Progenitor cell of endocrine pancreas (in vitro differentiated cells): ENCODE data around the gene FXR2. TPM values are rescaled to one million over a fixed set of nuclear protein-coding genes. Genes with fewer than 3 reads are reported as not detected.
A peak's percentile ranks its signal among the peaks of the same experiment; 100 is the strongest.
"Not testable (repeated sequence)": the region's sequence is repeated elsewhere in the genome, so short reads cannot be mapped to it uniquely, and the experiment has no call there.

Source experiments
- DNase-seq: peaks from one replicate; pipeline ENCODE4 v3.0.0; 2021; ENCODE audit warnings: low spot score; ENCODE audit not compliant: unreplicated experiment
- H3K27ac Mint-ChIP-seq: 2 replicates; pipeline ENCODE4 v1.8.0; 2021; ENCODE audit warnings: mild to moderate bottlenecking, moderate library complexity, mixed read lengths
- H3K27me3 Mint-ChIP-seq: 2 replicates; pipeline ENCODE4 v1.8.0; 2021; ENCODE audit warnings: mixed read lengths
- H3K36me3 Mint-ChIP-seq: 2 replicates; pipeline ENCODE4 v1.8.0; 2022; ENCODE audit warnings: mixed read lengths; ENCODE audit not compliant: insufficient read depth
- H3K4me1 Mint-ChIP-seq: 2 replicates; pipeline ENCODE4 v1.8.0; 2021; ENCODE audit warnings: low read depth, mixed read lengths
- H3K4me3 Mint-ChIP-seq: 2 replicates; pipeline ENCODE4 v1.8.0; 2021; ENCODE audit warnings: low read depth, mild to moderate bottlenecking, moderate library complexity, mixed read lengths
- H3K9me3 Mint-ChIP-seq: 2 replicates; pipeline ENCODE4 v1.8.0; 2021; ENCODE audit warnings: low read depth, mixed read lengths
- total RNA-seq: library from RNA; stranded (reverse); gene quantifications from 2 replicates; pipeline ENCODE4 v1.2.1, GENCODE V29; 2021
- TF ChIP-seq, protein P1 (sequence below): fragments of 200-600 bp; sonication (generic); IDR thresholded peaks from one replicate; pipeline ENCODE4 v1.5.0; 2021; ENCODE audit warnings: antibody characterized with exemption, mild to moderate bottlenecking; ENCODE audit not compliant: unreplicated experiment

The FXR2 gene
- total RNA-seq, 1 donor from 2014 or later = 53.6 TPM

DNA sequence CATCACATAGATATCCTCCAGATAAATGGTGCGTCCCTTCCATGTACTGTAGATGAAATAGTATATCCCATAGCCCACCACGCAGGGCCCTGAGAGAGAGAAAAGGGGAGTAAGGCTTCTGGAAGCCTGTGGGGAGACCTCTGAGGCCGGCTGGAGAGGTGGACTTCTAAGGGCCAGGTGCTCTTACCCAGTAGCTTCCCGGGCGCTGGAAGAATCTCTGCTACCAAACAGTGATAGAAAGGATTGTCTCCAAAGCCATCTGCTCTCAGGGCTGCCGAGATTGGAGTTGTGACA is 12.2 kb upstream of the FXR2 start:
- no peaks in the 10 kb centered on the region for H3K9me3 Mint-ChIP-seq
- peak overlapping the region; percentile 99 for H3K27ac Mint-ChIP-seq
- peaks cover 18% of the 10 kb centered on the region for H3K4me1 Mint-ChIP-seq
- no peaks in the 10 kb centered on the region for H3K27me3 Mint-ChIP-seq
- H3K36me3 Mint-ChIP-seq = peaks cover 5% of the 10 kb centered on the region
- TF ChIP-seq, protein P1, sequence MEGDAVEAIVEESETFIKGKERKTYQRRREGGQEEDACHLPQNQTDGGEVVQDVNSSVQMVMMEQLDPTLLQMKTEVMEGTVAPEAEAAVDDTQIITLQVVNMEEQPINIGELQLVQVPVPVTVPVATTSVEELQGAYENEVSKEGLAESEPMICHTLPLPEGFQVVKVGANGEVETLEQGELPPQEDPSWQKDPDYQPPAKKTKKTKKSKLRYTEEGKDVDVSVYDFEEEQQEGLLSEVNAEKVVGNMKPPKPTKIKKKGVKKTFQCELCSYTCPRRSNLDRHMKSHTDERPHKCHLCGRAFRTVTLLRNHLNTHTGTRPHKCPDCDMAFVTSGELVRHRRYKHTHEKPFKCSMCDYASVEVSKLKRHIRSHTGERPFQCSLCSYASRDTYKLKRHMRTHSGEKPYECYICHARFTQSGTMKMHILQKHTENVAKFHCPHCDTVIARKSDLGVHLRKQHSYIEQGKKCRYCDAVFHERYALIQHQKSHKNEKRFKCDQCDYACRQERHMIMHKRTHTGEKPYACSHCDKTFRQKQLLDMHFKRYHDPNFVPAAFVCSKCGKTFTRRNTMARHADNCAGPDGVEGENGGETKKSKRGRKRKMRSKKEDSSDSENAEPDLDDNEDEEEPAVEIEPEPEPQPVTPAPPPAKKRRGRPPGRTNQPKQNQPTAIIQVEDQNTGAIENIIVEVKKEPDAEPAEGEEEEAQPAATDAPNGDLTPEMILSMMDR = no peak
- peak overlapping the region; percentile 93 for H3K4me3 Mint-ChIP-seq
- no peak for DNase-seq

DNA sequence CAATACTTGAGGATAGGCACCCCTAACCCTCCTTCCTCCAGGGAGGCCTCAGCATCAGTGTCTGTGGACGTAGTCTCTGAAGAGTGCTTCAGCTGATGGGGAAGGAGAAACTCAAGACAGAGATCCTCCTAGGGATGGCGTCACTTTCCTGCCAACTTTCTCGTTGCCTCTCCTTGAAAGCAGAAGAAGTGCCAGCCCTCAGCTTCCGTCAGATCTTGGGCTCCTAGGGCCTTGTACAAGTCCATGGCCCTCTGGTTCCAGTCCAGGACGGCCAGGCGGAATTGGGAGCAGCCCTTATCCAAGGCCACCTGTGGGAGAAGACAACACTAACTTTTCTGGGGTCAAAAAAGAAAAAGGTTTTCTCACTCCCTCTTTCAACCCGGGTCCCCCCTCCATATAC is 11.6 kb upstream of the FXR2 start:
- DNase-seq = no peak
- H3K36me3 Mint-ChIP-seq = peaks cover 5% of the 10 kb centered on the region
- H3K4me1 Mint-ChIP-seq = peaks cover 15% of the 10 kb centered on the region
- H3K27me3 Mint-ChIP-seq = no peaks in the 10 kb centered on the region
- H3K9me3 Mint-ChIP-seq = no peaks in the 10 kb centered on the region
- peak overlapping the region; percentile 93 for H3K4me3 Mint-ChIP-seq
- H3K27ac Mint-ChIP-seq = peak overlapping the region; percentile 99
- TF ChIP-seq, protein P1 = no peak

DNA sequence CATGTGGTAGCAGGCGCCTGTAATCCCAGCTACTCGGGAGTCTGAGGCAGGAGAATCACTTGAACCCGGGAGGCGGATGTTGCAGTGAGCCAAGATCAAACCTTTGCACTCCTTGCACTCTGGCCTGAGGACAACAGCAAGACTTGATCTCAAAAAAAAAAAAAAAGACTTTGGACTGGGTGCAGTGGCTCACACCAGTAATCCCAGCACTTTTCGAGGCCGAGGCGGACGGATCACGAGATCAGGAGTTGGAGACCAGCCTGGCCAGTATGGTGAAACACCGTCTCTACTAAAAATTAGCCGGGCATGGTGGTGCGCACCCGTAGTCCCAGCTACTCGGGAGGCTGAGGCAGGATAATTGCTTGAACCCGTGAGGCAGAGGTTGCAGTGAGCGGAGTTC is 11.1 kb upstream of the FXR2 start:
- peaks cover 15% of the 10 kb centered on the region for H3K4me1 Mint-ChIP-seq
- not testable (repeated sequence) for H3K9me3 Mint-ChIP-seq, H3K27me3 Mint-ChIP-seq, DNase-seq, H3K36me3 Mint-ChIP-seq
- peak overlapping the region; percentile 37 for H3K27ac Mint-ChIP-seq
- peak overlapping the region; percentile 26 for H3K4me3 Mint-ChIP-seq

DNA sequence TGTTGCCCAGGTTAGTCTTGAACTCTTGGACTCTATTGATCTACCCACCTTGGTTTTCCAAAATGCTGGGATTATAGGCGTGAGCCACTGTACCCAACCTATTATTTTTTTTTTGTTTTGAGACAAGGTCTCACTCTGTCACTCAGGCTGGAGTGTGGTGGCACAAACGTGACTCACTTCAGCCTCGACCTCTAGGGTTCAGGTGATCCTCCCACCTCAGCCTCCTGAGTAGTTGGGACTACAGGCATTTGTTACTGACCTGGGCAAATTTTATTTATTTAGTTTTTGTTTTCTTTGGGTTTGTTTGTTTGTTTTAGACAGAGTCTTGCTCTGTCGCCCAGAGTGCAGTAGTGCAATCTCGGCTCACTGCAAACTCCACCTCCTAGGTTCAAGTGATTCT is 9.0 kb upstream of the FXR2 start:
- Mint-ChIP-seq H3K36me3 (peaks cover 5% of the 10 kb centered on the region), H3K27me3 (no peaks in the 10 kb centered on the region), H3K27ac (no peak overlapping the region), H3K4me1 (peaks cover 9% of the 10 kb centered on the region), H3K4me3 (no peak overlapping the region), H3K9me3 (no peaks in the 10 kb centered on the region)
- DNase-seq = no peak
- TF ChIP-seq, protein P1 = no peak

DNA sequence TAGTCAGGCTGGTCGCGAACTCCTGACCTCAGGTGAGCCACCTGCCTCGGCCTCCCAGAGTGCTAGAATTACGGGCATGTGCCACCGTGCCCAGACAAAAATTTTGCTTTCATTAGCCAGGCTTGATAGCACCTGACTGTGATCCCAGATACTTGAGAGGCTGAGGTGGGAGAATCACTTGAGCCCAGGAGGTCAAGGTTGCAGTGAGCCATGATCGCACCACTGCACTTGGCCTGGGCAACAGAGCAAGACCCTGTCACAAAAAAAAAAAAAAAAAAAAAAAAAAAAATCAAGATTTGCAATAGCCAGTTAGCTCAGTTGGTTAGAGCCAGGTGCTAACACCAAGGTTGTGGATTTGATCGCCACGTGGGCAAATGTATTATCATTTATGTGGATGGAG is 6.1 kb upstream of the FXR2 start:
- TF ChIP-seq, protein P1 = no peak
- Mint-ChIP-seq H3K27me3 (no peaks in the 10 kb centered on the region), H3K4me3 (no peak overlapping the region), H3K27ac (no peak overlapping the region), H3K4me1 (no peaks in the 10 kb centered on the region), H3K9me3 (no peaks in the 10 kb centered on the region), H3K36me3 (peaks cover 1% of the 10 kb centered on the region)
- no peak for DNase-seq

DNA sequence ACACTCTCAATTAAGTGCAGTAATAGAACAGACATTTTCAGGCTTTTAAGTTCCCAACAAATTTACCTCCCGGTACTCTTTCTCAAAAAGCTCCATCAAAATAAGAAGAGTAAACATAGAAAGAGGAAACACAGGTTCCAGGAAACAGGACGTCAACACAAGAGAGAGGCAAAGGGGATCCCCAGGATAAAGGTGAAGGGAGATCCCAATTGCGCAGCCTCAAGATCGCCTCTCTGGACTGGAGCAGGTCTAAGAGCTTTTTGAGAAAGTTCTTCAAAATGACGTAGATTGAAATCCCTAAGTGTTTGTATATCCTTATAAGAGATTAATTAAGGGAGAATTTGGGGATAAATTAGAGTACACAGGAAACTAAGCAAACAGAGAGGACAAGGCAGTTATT is 3.9 kb upstream of the FXR2 start:
- Mint-ChIP-seq H3K4me1 (peaks cover 2% of the 10 kb centered on the region), H3K36me3 (no peaks in the 10 kb centered on the region), H3K27ac (peak overlapping the region; percentile 43), H3K4me3 (no peak overlapping the region), H3K27me3 (no peaks in the 10 kb centered on the region), H3K9me3 (no peaks in the 10 kb centered on the region)
- DNase-seq = no peak
- TF ChIP-seq, protein P1 = no peak
